AG09309 (cell line): Measurements from ENCODE around the gene ZDHHC8.

Experiments used
- DNase-seq: peaks from one replicate; pipeline ENCODE4 v3.0.0-alpha.2; 2010; ENCODE audit warnings: low read depth
- H3K4me3 ChIP-seq: 2 replicates; pipeline ENCODE4 v1.5.1; 2011; ENCODE audit warnings: mild to moderate bottlenecking, low read depth, low read length, moderate library complexity; ENCODE audit not compliant: control insufficient read depth
- CTCF ChIP-seq: IDR thresholded peaks from 2 replicates; pipeline ENCODE4 v1.5.1; 2011; ENCODE audit warnings: mild to moderate bottlenecking, low read depth, low read length, inconsistent platforms; ENCODE audit not compliant: insufficient read depth, control insufficient read depth; ENCODE audit errors: missing control alignments

ZDHHC8 gene

GRCh38 chr22:20173246-20173645 lies 41.6 kb downstream of the ZDHHC8 start:
- no peak overlapping the region for H3K4me3 ChIP-seq
- DNase-seq, result no peak
- TF ChIP-seq CTCF, result no peak

- H3K4me3 ChIP-seq, result no peak overlapping the region
- no peak for DNase-seq
- TF ChIP-seq CTCF, result no peak
These were observed 42.2 kb downstream of the ZDHHC8 start for GRCh38 chr22:20173772-20174171.

GRCh38 chr22:20174785-20175596 lies 43.4 kb downstream of the ZDHHC8 start:
- no peak for DNase-seq

GRCh38 chr22:20175597-20175900 lies 43.9 kb downstream of the ZDHHC8 start:
- TF ChIP-seq CTCF, result peak; percentile 11
- H3K4me3 ChIP-seq, result no peak overlapping the region
- DNase-seq, result peak; percentile 7

More at GRCh38 chr22:20174785-20175596, 43.4 kb downstream of the ZDHHC8 start:
- no peak overlapping the region for H3K4me3 ChIP-seq
- peak; percentile 38 for TF ChIP-seq CTCF

- H3K4me3 ChIP-seq, result no peak overlapping the region
- no peak for DNase-seq
- no peak for TF ChIP-seq CTCF
These were observed 44.9 kb downstream of the ZDHHC8 start for GRCh38 chr22:20176421-20177085.

GRCh38 chr22:20177217-20177911 lies 45.8 kb downstream of the ZDHHC8 start:
- H3K4me3 ChIP-seq, result no peak overlapping the region
- DNase-seq, result no peak
- TF ChIP-seq CTCF, result no peak
